GM12878 (cell line): Measurements from ENCODE around the gene THADA. TPM values are rescaled to one million over a fixed set of nuclear protein-coding genes. Genes with fewer than 3 reads are reported as not detected.

Source experiments
- ATAC-seq: fragments of 200-7000 bp; cut with Tn5 transposase; 3 replicates; pipeline ENCODE4 v1.9.1; 2020; ENCODE audit warnings: mild to moderate bottlenecking, moderate library complexity
- BruUV-seq: library from RNA; stranded (reverse); fragments of 400-500 nt; replicated peaks from 2 replicates; lab custom pipeline; 2021; lab: Mats Ljungman, UMichigan
- CTCF ChIA-PET: fragments of 300-600 bp; sonication (Branson Sonifier 250); formaldehyde crosslinking; extraction: SDS; loops from one replicate; lab custom pipeline; 2021; ENCODE audit warnings: inconsistent platforms; lab: Yijun Ruan, JAX
- POLR2A ChIA-PET: fragments of 350-600 bp; formaldehyde crosslinking; extraction: SDS; loops from one replicate; lab custom pipeline; 2021; ENCODE audit warnings: inconsistent platforms; lab: Charles Lee
- RAD21 ChIA-PET: fragments of 300-600 bp; sonication (Branson Sonifier 250); formaldehyde crosslinking; loops from one replicate; lab custom pipeline; 2023; ENCODE audit warnings: antibody characterized with exemption; ENCODE audit not compliant: unreplicated experiment; lab: Charles Lee
- SMC1A ChIA-PET: fragments of 300-600 bp; sonication (Branson Sonifier 250); formaldehyde crosslinking; loops from one replicate; lab custom pipeline; 2023; ENCODE audit not compliant: unreplicated experiment, uncharacterized antibody; lab: Charles Lee
- DNase-seq: peaks from one replicate; pipeline ENCODE4 v3.0.0-alpha.2; 2011; ENCODE audit warnings: low read depth, low spot score
- FAIRE-seq: peaks from 3 replicates; lab custom pipeline; 2011; peaks lifted over from hg19 to GRCh38; lab: Jason Lieb, UNC
- H2AFZ ChIP-seq: 2 replicates; pipeline ENCODE4 v1.6.0; 2011; ENCODE audit warnings: low read depth, low read length, control low read depth; ENCODE audit not compliant: control insufficient read depth
- H3K27ac ChIP-seq: 2 replicates; pipeline ENCODE4 v1.5.1; 2011; ENCODE audit warnings: control low read depth; ENCODE audit not compliant: control insufficient read depth, insufficient read depth
- H3K27me3 ChIP-seq, 2 experiments: replicated peaks in 1 of 2; 2 replicates each; pipeline versions ENCODE4 v1.6.0 to v1.6.1; 2011; ENCODE audit warnings: low read length in 1 of 2; ENCODE audit not compliant: control insufficient read depth in 2 of 2, insufficient read depth in 2 of 2
- H3K36me3 ChIP-seq, 2 experiments: 2 replicates each; pipeline ENCODE4 v1.5.1; 2011; ENCODE audit warnings: low read length in 1 of 2; ENCODE audit not compliant: control insufficient read depth in 2 of 2, insufficient read depth in 2 of 2
- H3K4me1 ChIP-seq: 2 replicates; pipeline ENCODE4 v1.6.1; 2011; ENCODE audit warnings: mild to moderate bottlenecking, low read length, moderate library complexity, mixed read lengths; ENCODE audit not compliant: control insufficient read depth, insufficient read depth
- H3K4me2 ChIP-seq: 2 replicates; pipeline ENCODE4 v1.6.0; 2011; ENCODE audit warnings: control low read depth; ENCODE audit not compliant: control insufficient read depth, insufficient read depth
- H3K4me3 ChIP-seq: fragments of 200-600 bp; sonication (generic); 2 replicates; pipeline ENCODE4 v1.5.1; 2016
- H3K79me2 ChIP-seq: 2 replicates; pipeline ENCODE4 v1.6.0; 2011; ENCODE audit warnings: low read length; ENCODE audit not compliant: control insufficient read depth, insufficient read depth
- H3K9ac ChIP-seq: 2 replicates; pipeline ENCODE4 v1.8.0; 2011; ENCODE audit warnings: low read length, control low read depth, mixed read lengths; ENCODE audit not compliant: control insufficient read depth, insufficient read depth
- H3K9me3 ChIP-seq: replicated peaks from 3 replicates; pipeline ENCODE4 v1.5.1; 2011; ENCODE audit warnings: mild to moderate bottlenecking, low read length; ENCODE audit not compliant: control insufficient read depth, insufficient read depth
- H4K20me1 ChIP-seq: 2 replicates; pipeline ENCODE4 v1.6.0; 2011; ENCODE audit not compliant: control insufficient read depth, insufficient read depth
- BCLAF1 ChIP-seq: fragments of 450-650 bp; IDR thresholded peaks from 2 replicates; pipeline ENCODE4 v1.6.1; 2017; ENCODE audit warnings: antibody characterized with exemption, mild to moderate bottlenecking, moderate library complexity
- CBFB ChIP-seq: IDR thresholded peaks from 2 replicates; pipeline ENCODE4 v1.6.1; 2016; ENCODE audit warnings: antibody characterized with exemption, low read depth
- CBX3 ChIP-seq: fragments of 200-600 bp; sonication (generic); IDR thresholded peaks from 2 replicates; pipeline ENCODE4 v1.6.1; 2016; ENCODE audit warnings: low read depth, borderline replicate concordance
- MEF2A ChIP-seq: IDR thresholded peaks from 2 replicates; pipeline ENCODE4 v1.6.1; 2011; ENCODE audit warnings: low read depth, mild to moderate bottlenecking, low read length, moderate library complexity; ENCODE audit not compliant: insufficient read depth
- NFYA ChIP-seq: IDR thresholded peaks from 2 replicates; pipeline ENCODE4 v1.6.1; 2011; ENCODE audit warnings: low read depth, mild to moderate bottlenecking, low read length, improper control_type of control experiment, borderline replicate concordance
- RBBP5 ChIP-seq: fragments of 200-600 bp; sonication (generic); conservative IDR thresholded peaks from 2 replicates; pipeline ENCODE4 v1.6.1; 2016
- SMAD5 ChIP-seq: IDR thresholded peaks from 2 replicates; pipeline ENCODE4 v1.6.1; 2016; ENCODE audit warnings: antibody characterized with exemption, low read depth
- SREBF2 ChIP-seq: IDR thresholded peaks from 2 replicates; pipeline ENCODE4 v1.6.1; 2012; ENCODE audit warnings: mild to moderate bottlenecking, low read length
- SRF ChIP-seq, 2 experiments: IDR thresholded peaks; 2 replicates each; pipeline ENCODE4 v1.6.1; 2011; ENCODE audit warnings: low read depth in 2 of 2, low read length in 2 of 2, mild to moderate bottlenecking in 1 of 2, moderate library complexity in 1 of 2
- USF2 ChIP-seq: IDR thresholded peaks from 2 replicates; pipeline ENCODE4 v1.6.1; 2011; ENCODE audit warnings: low read depth, low read length, improper control_type of control experiment, borderline replicate concordance
- ZBTB11 ChIP-seq: fragments of 450-650 bp; formaldehyde crosslinking; IDR thresholded peaks from 2 replicates; pipeline ENCODE4 v1.5.0; 2022; ENCODE audit warnings: mild to moderate bottlenecking, missing genetic modification characterization
- ZZZ3 ChIP-seq: IDR thresholded peaks from 2 replicates; pipeline ENCODE4 v1.6.1; 2011; ENCODE audit warnings: low read depth; ENCODE audit not compliant: control insufficient read depth, insufficient read length
- WGBS: methylation state at CpG from one replicate; pipeline ENCODE4 v1.1.6; 2016; ENCODE audit warnings: low lambda C conversion rate; ENCODE audit not compliant: insufficient replicate concordance, insufficient coverage; ENCODE audit errors: missing lambda C conversion rate; 5-methylcytosine and 5-hydroxymethylcytosine counted together
- in situ Hi-C: fragments of 300-500 bp; cut with MboI; formaldehyde crosslinking; loops from 9 replicates; pipeline ENCODE4 v1.14.3; 2018; ENCODE audit warnings: mixed read lengths
- intact Hi-C: fragments of 100-400 bp; cut with micrococcal nuclease; formaldehyde crosslinking; loops from one replicate; pipeline ENCODE4 v1.14.2; 2022; ENCODE audit not compliant: unreplicated experiment
- polyA plus RNA-seq, 11 experiments: library from polyadenylated mRNA; depleted of rRNA in 4 of 11; unstranded in 6 of 11; stranded (reverse) in 5 of 11; fragments of >200 nt; fragmentation: Nextera tagmentation in 4 of 11; fragmentation: Illumina TruSeq in 1 of 11; extraction: Ambion mirVana in 4 of 11; extraction: Trizol in 1 of 11; gene quantifications; 1 replicate in 1 of 11; 2 replicates in 10 of 11; pipeline versions ENCODE4 v1.2.1 to v1.2.3, GENCODE V29; 2011 to 2016; ENCODE audit warnings: inconsistent platforms in 2 of 11, missing spikeins in 2 of 11, low read depth in 1 of 11
- total RNA-seq, 4 experiments: library from RNA; depleted of rRNA in 3 of 4; stranded (reverse); fragments of >200 nt in 3 of 4; fragmentation: Illumina TruSeq in 1 of 4; extraction: Trizol in 1 of 4; gene quantifications; 2 replicates each; pipeline versions ENCODE4 v1.2.1 to v1.2.3, GENCODE V29; 2013 to 2021

THADA gene
- total and polyA plus RNA-seq, 10 of the 15 experiments (the other 5 are each of a cell fraction or from before 2014, with no cell fraction given) = 14.6 to 33.2 (median 23.2) TPM

GRCh38 chr2:43347746-43348145, 248.1 kb downstream of the THADA start:
- Histone ChIP-seq H3K4me3 (no peak overlapping the region), H3K27ac (no peak overlapping the region), H3K36me3 (no peaks in the 10 kb centered on the region; a peak in 2 of 4 replicates), H3K9ac (no peak overlapping the region), H2AFZ (no peak overlapping the region), H3K9me3 (no peaks in the 10 kb centered on the region), H4K20me1 (no peaks in the 10 kb centered on the region), H3K4me1 (no peaks in the 10 kb centered on the region), H3K27me3 (no peaks in the 10 kb centered on the region), H3K4me2 (no peak overlapping the region), H3K79me2 (no peaks in the 10 kb centered on the region)
- ChIA-PET SMC1A (no interaction called here), RAD21 (no interaction called here), POLR2A (no interaction called here), CTCF (interaction anchor here (1.5 kb wide), 1 partner anchor 14 kb away, joined by 4 read pairs; no protein-coding TSS in a partner anchor)
- intact Hi-C loops = no loop called here
- 100% methylated on average over 4 of the region's 4 CpGs for WGBS
- TF ChIP-seq USF2 (no peak), NFYA (no peak), ZBTB11 (CRISPR knock-in tag) (no peak), RBBP5 (no peak), CBX3 (no peak), SREBF2 (no peak), CBFB (no peak), SRF (IDR thresholded peaks at IDR 0.05; ENCODE audit: low read depth in 2 of 2, low read length in 2 of 2) (no peak), SMAD5 (no peak), ZZZ3 (no peak), BCLAF1 (no peak), MEF2A (no peak)
- FAIRE-seq (no peak), DNase-seq (no peak), ATAC-seq (no peak)
- no TSS peak for BruUV-seq
- in situ Hi-C loops = no loop called here
